HG03066 (cell line): ENCODE measurements around the gene KIF26A.
"Not testable (repeated sequence)": the region's sequence is repeated elsewhere in the genome, so short reads cannot be mapped to it uniquely, and the experiment has no call there.

Experiments
- ATAC-seq: cut with Tn5 transposase; IDR thresholded peaks from one replicate; pipeline ENCODE4 v1.9.1; 2021; ENCODE audit warnings: low read depth; ENCODE audit not compliant: unreplicated experiment

KIF26A gene

DNA sequence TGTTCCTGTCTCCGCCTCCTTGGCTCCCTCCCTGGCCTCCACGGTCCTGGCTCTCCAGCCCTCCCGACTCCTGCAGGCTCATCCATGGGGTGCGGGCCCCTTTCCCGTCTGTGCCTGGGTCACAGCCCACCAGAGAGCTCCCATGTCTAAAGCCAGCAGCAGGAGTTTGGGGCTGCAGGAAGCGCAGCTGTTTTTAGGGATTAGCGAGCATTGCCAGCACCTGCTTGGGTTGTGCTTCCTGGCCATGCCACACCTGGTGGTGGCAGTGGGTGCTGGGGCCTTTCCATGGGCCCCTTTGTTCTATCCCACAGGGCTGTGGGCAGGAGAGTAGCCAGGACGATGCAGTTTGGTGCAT is 64.7 kb downstream of the KIF26A start:
- no peak for ATAC-seq

DNA sequence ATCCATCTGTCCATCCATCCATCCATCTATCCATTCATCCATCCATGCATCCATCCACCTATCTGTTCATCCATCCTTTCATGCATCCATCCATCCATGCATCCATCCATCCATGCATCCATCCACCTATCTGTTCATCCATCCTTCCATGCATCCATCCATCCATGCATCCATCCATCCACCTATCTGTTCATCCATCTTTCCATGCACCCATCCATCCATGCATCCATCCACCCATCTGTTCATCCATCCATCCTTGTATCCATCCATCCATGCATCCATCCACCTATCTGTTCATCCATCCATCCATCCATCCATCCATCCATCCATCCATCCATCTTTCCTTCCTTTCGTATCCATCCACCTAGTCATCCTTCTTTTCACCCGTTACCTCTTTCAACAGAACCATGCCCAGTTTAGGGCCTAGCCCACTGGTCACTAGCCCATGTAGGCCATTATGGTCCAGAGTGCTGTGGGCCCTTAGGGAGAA is 66.3 kb downstream of the KIF26A start:
- no peak for ATAC-seq

DNA sequence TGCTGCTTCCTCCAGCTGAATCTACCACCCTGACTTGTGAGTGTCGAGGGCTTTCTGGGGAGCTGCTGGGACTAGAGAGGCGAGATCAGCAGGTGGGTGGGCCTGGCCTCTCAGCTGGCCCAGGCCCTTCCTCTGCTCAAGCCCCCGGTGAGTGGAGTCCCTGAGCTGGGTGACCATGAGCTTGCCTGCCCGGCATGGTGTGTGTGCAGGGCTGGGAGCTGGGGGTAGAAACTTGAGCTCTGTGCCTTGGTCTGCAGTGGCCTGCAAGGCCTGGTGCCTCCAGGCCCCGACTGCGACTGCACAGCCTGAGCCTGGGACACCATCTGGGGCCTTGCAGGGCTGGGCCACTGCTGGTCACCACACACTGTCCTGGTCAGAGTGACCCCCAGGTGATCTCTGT is 67.4 kb downstream of the KIF26A start:
- no peak for ATAC-seq

DNA sequence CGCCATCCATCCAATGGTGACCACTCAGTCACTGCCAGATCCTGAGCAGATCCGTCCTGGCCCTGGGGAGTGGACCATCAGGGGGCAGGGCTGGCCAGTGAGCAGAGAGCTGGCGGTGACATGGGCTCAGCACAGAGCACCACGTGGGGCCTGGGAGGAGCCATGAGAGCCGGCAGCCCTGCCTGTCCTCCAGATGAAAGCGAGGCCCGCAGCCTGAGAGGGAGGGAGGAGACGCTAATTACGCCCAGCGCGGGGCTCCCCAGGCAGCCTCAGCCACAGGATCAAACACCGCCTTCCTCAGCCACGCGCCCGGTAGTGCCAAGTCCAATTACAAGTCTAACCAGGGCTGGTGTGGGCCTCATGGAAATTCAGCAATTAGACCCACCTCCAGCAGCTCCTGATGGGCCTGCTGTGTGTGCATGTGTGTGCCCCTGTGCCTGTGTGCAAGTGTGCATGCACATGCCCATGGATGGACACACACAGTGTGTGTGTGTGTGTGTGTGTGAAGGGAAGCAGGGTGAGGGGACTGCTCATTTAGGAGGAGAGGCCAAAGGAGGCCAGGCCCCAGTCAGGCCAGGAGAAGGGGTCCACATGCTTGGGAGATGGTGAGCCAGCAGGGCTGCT is 68.0 kb downstream of the KIF26A start:
- ATAC-seq: no peak

DNA sequence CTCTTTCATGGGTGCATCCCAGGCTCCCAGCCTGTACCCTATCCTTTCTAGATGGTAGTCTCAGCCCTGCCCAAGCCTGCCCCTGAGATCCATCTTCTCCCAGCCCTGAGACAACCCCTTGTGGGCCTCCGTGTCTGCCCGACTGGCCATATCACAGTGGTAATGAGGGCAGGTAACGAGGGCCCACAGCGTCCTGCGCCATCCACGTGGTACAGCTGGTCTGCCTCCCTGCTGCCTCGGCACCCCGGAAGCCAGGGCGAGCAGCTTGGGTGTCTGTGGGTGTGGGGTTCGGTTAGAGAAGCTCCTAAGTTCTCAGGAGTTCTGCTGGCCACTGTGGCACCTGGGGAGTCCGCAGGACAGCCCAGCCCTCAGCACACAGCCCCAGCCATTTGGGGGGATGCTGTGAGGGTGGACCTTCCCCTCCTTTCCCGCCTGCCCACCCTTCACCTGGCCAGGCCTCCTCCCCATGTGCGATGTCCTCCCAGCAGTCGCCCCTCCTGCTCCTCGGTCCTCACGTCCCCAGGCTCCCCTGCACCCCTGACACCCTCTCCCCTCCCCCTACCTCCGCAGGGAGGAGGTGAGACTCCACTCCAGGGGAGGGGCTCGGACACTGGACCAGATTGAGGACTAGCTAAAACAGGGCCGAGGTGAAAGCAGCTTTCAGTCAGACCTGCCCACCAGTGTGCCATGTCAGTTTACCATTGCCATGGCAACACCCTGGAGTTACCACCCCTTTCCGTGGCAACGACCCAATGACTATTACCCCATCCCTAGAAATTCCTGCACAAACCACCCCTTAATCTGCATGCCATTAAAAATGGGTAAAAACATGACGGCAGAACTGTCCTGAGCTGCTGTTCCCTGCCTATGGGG is 69.0 kb downstream of the KIF26A start:
- no peak for ATAC-seq

- not testable (repeated sequence) for ATAC-seq
Measured at GRCh38 chr14:104208015-104208295, 69.6 kb downstream of the KIF26A start.

DNA sequence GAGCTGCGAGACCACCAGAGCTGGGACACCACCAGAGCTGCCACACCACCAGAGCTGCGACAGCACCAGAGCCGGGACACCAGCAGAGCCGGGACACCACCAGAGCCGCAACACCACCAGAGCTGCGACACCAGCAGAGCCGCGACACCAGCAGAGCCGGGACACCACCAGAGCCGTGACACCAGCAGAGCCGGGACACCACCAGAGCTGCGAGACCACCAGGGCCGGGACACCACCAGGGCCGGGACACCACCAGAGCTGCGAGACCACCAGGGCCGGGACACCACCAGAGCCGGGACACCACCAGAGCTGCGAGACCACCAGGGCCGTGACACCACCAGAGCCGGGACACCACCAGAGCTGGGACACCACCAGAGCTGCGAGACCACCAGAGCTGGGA is 69.9 kb downstream of the KIF26A start:
- ATAC-seq: not testable (repeated sequence)

DNA sequence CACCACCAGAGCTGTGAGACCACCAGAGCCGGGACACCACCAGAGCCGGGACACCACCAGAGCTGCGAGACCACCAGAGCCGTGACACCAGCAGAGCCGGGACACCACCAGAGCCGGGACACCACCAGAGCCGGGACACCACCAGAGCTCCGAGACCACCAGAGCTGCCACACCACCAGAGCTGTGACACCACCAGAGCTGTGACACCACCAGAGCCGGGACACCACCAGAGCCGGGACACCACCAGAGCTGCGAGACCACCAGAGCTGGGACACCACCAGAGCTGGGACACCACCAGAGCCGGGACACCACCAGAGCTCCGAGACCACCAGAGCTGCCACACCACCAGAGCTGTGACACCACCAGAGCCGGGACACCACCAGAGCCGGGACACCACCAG is 70.7 kb downstream of the KIF26A start:
- ATAC-seq: not testable (repeated sequence)

DNA sequence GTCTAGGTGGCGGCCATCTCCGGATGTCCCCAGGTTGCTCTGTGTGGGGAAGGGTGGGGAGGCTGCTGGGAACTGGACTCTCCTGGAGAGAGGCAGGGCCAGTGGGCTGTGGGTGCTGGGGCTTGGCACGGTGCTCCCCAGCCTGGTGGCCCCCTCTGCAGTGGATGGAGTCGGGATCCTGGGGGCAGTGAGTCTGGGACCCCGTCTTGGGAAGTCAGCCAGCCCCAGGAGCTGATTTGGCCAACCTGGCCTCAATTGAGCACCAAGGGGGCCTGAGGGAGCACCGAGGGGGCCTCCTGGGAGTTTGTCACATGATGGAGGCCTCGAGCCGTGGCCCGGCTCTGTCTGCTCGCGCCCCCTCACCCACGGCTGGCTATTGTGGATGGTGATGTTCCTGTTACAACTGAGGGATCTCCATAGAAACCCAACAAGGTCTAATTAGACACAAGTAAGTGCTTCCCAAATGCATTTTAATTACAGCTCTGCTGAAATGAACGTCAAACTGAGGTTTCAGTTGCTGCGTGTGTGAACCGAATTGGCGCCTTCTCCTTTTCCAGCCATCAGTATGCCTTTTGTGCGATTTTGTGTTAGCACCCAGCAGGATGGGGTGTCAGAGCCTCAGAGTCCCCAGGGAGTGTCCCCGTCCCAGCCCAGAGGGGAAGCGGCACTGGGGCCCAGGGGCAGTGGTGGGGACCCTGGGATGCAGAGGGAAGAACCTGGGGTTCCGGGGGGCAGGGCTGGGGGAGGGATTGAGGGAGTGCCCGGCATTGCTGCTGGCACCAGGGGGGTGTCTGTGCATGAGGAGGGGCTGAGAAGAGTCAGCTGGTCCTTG is 71.8 kb downstream of the KIF26A start:
- no peak for ATAC-seq

DNA sequence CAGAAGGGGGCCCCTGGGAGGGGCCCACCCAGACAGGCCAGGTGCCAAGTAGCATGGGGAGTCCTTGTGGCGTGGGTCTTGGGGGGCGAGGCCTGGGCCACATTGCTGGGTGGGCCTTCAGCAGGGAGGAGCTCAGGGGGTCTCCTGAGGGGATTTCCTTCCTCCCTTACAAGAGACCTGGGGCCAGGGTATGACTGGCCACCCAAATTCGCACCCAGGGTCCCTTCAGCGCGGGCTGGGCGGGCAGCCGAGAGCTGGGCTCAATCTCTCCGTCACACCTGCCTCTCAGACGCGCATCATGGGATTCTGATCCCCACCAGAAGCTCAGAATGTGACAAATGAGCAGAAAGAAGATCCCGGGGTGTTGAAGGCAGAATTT is 72.4 kb downstream of the KIF26A start:
- ATAC-seq: no peak

GRCh38 chr14:104211215-104211614 is 72.8 kb downstream of the KIF26A start:
- no peak for ATAC-seq

DNA sequence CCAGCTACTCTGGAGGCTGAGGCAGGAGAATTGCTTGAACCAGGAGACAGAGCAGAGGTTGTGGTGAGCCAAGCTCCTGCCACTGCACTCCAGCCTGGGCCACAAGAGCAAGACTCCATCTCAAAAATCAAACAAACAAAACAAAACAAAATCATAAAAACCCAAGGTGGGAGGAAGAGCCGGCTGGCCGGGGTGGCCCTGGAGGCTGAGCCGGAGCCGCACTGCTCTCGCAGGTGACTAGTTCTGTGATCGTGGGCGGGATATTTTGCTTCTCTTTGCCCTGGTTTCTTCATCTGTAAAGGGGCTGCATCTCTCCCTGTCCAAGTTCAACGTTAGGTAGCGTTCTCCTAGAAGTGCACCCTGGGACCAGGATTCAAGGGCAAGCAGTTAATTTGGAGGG is 73.4 kb downstream of the KIF26A start:
- ATAC-seq: no peak

DNA sequence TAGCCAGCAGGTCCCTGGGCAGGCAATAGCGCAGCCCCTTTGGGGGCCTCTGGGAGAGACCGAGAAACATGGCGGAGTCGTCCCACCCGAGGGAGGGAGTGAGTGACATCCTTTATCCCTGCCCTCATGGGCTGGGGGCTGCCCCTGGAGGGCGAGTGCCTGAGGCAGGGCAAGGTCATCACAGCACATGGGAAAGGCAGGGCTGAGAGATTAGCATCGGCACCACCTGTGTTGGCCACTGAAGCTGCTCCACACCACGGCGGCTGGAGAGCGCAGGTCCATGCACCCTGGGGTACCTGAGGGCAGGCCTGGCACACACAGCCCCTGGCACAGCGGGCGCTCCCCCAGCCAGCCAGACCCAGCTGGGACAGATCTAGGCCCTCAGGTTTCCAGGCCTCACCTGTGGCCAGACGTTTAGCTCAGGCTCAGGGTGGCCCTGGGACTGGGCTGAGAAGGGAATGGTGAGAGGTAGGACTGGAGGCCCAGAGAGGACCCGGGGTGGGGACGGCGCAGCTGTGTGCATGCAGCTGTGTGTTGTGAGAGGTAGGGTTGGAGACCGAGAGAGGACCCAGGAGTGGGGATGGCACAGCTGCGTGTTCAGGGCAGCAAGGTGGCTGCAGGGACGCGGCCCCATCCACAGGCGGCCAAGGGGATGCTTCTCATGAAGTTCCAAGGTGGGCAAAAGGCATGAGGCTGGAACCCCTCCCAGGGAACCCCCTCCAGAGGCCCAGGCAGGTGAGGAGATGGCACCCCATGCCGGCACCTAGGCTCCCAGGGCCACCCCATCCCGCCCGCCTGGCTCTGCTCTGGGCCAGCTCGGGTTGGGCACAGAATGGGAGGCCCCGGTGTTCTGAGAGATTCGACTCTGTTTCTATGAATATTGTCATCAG is 74.1 kb downstream of the KIF26A start:
- ATAC-seq: no peak

GRCh38 chr14:104213301-104214034 is 75.1 kb downstream of the KIF26A start:
- no peak for ATAC-seq

- no peak for ATAC-seq
Measured at GRCh38 chr14:104214431-104215218, 76.2 kb downstream of the KIF26A start.

GRCh38 chr14:104215706-104216334 is 77.4 kb downstream of the KIF26A start:
- no peak for ATAC-seq

DNA sequence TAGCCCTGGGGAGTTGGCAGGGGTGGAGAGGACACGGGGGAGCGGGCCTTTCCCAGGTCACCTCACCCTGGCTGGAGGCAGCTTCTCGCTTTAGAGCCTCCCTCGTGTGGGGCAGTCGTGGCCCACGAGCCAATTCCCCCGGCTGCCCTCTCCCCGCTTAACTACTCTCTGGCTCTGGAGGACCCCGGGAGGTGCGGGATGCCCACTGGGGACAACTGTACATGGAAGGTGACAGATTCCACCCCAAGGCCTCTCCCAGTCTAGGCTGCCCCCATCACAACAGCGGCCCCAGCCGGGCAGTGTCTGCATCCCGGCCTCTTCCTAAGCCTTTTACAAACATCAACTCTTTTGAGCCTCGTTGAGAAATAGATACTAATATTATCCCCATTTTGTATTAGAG is 78.1 kb downstream of the KIF26A start:
- no peak for ATAC-seq

DNA sequence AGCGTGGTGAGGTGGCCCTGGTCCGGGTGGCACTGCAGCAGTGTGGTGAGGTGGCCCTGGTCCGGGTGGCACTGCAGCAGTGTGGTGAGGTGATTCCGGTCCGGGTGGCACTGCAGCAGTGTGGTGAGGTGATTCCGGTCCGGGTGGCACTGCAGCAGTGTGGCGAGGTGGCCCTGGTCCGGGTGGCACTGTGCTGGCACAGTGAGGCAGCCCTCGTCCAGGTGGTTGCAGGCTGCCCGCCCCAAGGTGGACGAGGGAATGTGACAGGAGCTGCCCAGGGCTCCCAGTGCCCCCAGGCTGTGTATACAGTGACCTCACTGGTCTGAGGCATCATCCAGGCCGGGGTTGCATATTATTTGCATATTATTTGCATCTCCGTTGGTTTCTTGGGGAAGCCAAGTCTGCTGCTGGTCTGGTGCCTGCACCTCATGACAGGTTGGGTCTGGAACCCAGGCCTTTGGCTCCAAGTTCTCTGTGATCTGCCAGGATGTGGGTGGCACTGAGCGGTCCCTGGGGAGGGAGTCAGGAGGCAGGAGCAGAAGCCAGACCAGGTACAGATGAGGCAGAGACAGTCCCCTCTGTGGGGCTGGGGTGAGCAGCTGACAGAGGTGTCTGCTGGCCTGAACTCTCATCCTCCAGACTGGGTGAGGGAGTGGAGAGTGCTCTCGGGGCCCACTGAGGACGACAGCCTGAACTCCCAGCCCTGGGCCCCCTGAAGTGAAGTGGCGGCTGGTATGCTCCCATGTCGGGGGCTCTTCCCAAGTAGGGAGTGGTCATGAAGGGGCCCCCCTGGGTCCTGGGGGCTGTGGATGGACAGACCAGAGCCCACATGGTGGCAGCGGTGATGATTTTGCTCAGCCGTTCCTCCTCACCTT is 79.3 kb downstream of the KIF26A start:
- no peak for ATAC-seq
